ENCODE data around the gene TIMM44.
"Not testable (repeated sequence)": the region's sequence is repeated elsewhere in the genome, so short reads cannot be mapped to it uniquely, and the experiment has no call there.

The TIMM44 gene

DNA sequence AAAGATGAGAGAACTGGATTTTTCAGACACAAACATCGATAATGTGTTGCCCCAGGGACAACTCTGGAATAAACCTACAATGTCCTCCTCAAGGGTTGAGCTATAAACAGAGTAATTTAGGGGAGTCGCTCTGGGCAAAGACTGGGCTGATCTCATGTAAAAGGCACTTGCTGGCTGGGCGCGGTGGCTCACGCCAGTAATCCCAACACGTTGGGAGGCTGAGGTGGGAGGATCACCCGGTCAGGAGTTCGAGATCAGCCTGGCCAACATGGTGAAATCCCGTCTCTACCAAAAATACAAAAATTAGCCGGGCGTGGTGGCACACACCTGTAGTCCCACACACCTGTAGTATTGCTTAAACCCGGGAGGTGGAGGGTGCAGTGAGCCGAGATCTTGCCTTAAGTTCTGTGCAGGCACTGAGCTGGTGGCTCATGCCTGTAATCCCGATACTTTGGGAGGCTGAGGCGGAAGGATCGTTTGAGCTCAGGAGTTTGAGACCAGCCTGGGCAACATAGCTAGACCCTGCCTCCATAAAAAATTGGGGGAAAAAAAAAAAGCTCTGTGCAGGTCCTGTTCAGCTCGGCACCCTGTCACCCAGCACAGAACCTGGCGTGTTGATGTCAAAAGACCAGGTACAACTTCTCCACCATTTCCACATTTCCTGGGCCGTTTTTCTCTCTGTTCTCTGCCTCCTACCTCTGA lies 1.4 kb downstream of the TIMM44 start:
- no peak for DNase-seq

DNA sequence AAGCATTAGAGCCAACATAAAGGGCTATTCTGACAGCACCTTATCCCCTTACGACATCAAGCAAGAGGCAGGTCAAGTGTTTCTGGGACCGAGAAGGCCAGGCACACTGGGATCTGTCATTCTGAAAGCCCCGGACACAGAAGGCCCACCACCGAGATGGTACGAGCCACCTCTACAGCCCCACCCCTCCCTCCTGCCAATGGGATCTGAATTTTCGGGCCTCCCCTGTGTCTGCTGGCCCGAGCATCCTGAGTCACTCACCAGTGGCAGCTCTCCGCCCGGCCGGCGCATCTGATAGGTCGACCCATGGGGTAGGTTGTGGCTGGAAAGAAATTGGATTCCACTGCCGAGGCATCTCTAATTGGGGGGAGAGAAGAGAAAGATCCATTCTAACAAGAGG lies 2.6 kb downstream of the TIMM44 start:
- DNase-seq, result no peak

DNA sequence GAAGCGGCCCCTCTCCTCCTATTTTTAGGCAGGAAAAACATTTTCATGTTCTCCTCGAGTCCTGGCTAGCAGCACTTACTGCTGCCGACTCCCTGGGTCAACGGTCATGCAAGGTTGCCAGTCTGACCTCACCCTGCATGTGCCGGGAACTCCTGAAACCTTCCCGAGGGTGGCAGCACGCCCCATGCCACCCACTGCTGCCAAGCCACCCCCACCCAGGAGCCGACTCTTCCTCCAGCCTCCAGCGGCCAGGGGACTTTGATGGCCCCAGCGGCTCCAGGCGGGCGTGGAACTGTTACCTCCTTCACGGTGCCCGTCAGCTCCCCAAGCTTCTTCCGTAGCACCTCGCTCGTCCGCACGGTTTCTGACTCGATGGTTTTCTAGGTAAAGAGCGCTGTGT lies 8.7 kb downstream of the TIMM44 start:
- DNase-seq, result no peak

DNA sequence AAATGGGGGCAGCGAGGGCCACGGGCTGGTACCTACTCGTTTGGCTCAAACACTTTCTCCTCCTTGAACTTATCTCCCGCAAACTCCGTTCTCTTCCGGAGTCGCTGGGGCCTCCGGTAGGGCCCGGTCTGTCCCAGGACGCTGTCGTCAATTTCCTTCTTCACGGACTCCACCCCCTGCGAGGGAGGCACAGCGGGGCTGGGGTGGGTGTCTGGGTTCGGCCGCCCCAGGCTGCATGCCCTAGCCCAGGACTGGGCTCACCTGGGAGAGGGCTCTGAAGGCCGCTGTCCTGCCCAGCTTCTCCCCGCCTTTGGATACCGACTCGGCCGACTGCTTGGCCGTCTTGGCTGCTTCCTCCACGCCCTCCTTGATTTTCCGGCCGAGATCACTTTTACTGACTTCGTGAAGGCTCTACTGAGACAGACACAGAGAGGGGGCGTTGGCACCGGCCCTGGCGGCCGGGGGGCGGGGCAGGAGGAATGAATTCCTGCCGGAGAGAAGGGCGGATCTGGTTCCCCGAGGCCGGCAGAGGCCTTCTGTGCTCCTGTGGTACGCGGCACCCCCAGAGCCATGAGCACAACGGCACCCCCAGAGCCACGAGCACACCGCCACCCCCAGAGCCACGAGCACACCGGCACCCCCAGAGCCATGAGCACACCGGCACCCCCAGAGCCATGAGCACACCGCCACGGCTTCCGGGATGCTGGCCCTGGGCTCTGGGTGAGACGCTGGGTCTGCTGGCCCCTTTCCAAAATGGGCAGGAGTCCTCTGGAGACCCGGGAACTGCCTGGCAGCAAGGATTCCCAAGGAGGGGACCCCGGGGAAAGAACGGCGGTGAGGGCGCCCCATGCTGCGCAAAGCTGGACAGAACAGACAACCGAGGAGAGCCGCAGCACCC lies 9.4 kb downstream of the TIMM44 start:
- no peak for DNase-seq

DNA sequence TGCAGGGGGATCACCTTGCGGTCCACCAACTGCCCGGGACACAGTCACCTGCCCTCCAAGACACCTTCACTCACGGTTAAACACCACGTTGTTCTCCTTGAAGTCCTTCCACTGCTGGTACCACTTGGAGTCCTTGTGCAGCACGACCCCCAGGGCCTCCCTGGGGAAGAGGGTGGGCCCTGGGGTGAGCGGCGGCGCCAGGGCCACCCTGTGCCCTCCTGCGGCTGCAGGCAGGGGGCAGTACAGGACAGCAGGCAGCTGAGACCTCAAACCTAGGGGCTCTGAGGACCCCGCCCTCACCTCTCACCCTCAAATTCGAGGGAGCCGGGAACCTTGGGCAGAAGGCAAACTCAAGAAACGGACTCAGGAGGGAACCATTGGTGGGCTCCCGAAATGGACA lies 10.1 kb downstream of the TIMM44 start:
- no peak for DNase-seq

DNA sequence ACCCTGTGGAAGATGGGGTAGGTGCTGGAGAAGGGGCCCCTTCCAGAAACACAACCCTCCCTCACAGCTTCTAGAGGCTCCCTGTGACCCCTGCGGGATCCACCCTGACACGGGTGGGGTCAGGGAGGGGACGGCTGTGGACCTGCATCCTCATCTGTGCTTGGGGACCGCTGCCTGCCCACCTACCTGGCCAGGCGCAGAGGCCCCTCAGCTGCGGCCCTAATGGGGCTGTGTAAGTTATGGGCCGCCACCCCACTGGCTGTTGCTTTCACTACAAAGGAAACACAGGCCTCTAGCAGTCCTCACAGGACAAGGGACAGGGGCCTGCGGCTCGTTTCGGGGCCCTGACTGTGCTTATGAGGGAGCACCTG lies 10.6 kb downstream of the TIMM44 start:
- no peak for DNase-seq

DNA sequence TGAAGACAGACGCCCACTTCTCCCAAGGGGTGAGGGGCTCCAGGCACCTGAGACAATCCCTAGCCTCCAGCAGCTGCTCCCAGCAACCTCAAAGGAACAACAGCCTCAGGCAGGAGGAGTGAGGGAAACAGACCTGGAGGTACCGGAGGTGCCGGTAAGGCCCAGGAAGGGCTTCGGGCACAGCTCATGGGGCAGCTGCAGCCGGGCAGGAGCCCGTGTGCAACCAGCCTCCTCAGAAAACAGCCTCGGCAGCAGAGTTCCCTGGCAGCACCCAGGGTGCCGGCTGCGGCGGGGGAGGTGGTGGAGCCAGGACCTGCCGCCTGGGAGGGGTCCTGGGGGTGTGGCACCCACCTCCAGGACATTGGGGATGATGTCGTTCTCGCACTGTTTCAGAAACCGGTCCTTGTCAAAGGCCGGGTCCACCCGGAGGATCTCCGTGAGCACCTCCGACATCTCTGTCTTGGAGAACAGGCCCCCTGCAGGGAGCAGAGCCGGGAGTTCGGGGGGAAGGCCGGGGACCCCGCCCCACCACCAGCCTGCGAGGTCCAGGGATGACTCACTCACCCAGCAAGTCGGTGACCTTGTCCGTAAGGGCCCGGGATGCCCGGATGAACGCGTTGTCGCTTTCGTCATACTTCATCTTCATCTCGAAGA lies 11.1 kb downstream of the TIMM44 start:
- DNase-seq, result no peak

DNA sequence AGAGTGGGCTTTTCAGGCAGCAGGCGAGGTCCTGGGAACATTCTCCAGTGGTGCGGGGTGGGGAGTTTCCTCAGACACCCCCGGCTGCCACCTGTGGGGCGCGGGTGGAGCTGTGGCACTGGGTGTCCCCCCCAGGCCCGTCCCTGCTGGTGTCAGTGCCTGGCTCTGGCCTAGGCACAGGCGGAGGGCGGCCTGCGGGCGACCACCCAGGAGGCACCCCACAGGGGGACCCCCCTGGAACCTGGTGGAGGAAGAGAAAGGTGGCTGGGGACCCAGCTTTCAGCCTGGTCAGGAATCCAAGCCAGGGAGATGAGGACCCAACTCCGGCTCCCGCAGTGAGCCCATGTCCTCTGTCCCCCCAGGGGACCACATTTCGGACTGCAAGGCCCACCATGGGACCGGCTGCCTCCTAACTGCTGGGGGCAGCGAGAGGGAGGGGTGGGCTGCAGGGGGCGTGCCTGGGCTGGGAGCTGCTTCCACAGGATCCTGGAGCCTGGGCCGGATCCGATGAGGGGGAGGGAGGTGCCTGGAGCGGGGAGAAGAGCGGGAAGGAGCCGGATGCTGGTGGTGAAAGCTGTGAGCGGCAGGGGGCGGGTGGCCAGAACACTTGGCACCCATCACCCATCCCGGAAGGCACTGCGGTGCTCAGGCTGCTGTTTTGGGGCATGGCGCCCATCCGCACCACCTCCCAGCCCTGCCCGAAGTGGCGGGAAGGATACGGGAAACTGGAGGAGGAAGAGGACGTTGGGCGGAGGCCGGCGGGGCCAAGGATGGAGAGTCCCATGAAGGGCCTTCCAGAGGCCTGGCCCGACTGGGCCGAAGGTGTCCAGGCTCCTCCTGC lies 12.0 kb downstream of the TIMM44 start:
- no peak for DNase-seq

DNA sequence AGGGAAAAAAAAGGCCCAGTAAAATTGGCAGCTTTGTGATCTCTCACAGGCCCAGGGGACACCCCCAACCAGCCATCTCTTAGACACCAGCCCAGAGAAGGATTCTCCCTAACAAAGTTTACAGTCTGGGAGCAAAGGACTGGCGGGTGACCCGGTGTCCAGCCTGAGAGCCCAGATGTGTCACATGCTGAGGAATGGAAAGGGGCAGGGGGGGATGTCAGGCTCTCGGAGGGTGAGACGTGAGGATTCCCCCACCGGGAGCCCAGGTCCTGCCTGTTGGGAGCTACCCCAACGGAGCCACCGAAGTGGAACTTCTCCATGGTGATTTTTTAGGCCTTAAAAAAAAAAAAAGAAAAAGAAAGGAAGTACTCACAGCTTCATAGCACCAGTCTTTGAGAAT lies 12.7 kb downstream of the TIMM44 start:
- no peak for DNase-seq

DNA sequence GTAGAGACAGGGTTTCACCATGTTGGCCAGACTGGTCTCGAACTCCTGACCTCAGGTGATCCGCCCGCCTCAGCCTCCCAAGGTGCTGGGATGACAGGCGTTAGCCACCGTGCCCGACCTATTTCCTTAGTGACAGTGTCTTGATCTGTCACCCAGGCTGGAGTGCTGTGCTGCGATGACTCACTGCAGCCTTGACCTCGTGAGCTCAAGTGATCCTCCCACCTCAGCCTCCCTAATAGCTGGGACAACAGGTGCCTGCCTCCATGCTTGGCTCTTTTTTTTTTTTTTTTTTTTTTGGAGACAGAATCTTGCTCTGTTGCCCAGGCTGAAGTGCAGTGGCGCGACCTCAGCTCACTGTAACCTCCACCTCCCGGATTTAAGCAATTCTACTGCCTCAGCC lies 13.4 kb downstream of the TIMM44 start:
- DNase-seq, result not testable (repeated sequence)

DNA sequence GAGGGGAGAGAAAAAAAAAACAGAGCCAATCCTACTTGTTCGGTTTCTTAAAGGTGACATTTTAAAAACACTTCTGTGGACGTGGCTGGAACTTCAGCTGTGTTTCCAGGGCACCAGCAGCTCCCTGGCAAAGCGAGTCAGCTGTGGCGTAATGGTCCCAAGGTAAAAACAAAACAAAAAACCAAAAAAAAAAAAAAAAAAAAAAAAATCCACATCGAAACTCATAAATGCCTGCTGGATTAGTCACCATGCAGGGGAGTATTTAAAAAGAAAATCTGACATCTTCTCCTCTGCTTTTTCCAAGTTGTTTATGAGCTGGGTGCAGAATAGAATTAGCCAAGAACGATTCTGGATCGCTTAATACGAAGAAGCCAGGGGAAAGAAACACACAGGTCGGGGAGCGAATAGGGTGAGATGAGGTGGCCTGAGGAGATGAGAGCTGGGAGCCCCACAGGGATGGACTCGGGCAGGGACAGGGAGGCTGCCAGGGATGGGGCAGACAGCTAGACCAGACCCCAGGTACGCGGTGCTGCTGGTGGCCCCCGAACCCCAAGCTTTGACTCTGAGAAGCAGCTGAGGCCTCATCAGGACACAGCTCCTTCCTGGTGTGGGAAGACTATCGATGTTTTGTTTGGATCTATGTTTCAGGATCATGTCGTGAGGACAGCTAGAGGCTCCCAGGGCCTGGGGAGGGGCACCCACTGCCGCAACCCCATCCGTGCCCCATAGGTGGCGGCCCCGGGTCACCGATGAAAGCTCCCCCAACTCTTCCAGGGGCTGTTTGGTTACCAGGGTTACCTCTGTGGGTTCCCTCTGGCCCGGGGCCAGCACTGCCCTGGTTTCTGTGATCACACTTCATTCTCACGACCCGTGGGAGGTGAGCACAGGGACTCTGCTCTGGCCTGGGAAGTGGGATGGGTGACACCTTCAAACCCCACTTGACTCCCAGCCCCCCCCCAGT lies 14.4 kb downstream of the TIMM44 start:
- peak; percentile 44 to 51 for DNase-seq

DNA sequence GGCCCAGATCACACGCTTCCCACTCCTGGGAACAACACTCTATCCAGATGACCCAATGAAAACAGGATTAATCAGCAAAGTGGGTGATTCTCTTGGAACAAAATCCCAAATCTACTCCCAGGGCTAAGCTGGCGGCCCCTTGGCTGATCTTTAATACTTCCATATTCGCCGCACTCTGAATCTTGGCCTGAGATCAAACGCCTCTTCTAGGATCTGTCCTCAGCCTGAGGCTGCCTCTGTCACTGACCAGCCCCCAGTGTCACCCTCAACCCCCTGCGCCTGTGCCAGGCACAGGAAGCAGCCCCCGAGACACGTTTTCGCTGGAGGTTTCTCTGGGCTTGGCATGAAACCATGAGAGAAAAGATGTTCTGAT lies 15.1 kb downstream of the TIMM44 start:
- no peak for DNase-seq

DNA sequence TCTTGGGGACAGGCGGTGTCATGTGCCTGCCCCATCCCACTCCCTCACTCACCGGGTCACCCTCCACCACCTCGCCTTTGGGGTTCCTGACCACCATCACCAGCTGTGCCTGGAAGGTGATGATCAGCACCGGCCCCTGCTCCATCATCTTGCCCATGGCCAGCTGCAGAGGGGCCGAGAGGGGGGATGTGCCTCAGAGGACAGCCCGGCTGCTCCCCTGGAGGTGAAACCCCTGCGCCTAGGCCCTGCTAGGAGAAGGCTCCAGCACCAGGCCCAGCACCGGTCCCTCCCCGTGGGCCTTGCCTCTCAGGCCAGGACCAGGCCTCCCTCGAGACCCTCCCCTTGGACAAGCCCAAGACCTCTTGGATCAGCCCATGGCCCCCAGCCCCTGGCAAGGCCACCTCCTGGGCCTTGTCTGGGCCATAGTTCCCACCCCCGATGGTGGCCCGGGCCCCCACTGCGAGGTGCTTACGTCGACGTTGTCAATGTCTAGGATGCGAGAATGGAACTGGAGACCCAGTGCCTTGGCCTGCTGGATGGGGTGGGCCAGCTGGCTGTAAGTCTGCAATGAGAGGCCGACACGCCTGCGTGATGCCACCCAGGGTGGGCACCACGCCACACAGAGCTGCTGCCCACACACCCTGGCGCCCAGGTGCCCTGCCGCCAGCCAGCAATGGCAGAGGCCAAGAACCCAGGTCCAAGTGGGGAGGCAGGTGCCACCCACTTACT lies 15.7 kb downstream of the TIMM44 start:
- DNase-seq, result no peak

DNA sequence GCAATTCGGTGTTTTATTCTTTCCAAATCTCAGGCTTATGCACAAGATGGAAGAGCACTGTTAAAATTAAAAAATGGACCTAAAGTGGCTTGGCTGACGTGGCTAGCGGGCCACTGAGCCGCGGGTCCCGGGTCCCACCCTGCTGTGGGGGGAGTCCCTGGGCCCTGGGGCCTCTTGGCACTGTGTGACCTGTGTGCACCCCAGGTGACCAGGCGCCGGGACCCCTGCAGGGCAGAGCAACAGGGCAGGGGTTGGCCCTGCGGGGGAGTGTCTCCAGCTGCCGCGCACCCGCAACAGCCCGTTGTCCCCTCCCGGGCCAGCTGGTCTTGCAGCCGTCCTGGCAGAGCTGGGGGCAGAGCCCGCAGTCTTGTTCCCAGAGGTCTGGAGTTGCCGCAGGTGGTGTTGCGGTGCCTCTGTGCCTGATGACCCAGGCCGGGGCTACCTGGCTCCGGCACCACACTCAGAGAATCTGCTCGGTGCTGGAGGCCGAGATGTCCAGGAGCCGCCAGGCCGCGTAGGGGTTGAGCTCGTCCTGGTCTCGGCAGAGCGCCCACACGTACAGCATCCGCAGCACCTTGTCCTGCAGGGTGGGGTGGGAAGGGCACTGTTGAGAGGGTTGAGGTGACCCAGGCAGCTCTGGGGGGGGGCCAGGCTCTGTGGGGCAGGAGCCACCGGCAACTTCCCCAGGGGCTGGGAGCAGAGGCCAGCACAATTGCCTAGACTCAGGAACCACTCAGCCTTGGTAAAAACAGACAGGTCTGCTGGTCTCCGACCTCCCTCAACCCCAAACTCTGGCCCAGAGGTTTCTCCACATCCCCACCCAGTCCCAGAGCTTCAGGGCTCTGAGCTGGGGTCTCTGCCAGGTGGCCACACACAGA lies 16.5 kb downstream of the TIMM44 start:
- no peak for DNase-seq

DNA sequence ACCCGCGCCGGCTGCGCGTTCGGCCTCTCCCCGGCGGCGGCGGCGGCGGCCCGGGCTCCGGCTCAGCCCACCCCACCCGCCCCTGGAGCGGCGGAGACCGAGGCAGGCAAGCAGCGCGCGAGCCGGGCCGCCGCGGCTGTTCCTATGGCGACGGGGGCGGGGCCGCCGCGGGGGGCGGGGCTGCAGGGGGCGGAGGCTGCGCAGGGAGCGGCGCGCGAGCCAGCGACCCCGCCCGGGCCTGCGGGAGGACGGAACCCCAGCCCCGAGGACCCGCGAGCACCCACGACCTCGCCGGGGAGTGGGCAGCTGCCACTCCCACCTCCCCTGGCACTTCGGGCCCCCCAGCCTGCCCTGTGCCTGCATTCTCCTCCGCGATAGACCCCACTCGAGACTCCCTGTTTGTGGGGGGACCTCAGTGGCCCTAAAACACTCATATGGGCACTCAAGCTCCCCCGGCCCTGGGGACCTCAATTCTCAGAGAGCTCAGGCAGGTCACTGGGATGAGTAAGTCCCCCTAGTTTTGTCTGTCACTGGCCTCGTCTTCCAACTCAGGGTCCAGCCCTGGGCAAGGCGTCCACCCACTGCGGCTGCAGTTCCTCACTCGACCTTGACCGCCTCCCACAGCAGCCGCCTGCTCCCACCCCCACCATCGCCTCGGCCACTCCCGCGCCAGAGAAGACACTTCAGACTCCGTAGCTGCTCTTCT lies 17.3 kb downstream of the TIMM44 start, which contains the start of gene CTXN1:
CTXN1 (minus strand) TSS at position 115 of the 706 bp plus-strand sequence. CDS start 597 bp downstream, outside the sequence.
- DNase-seq, result peak; percentile 75 to 81

DNA sequence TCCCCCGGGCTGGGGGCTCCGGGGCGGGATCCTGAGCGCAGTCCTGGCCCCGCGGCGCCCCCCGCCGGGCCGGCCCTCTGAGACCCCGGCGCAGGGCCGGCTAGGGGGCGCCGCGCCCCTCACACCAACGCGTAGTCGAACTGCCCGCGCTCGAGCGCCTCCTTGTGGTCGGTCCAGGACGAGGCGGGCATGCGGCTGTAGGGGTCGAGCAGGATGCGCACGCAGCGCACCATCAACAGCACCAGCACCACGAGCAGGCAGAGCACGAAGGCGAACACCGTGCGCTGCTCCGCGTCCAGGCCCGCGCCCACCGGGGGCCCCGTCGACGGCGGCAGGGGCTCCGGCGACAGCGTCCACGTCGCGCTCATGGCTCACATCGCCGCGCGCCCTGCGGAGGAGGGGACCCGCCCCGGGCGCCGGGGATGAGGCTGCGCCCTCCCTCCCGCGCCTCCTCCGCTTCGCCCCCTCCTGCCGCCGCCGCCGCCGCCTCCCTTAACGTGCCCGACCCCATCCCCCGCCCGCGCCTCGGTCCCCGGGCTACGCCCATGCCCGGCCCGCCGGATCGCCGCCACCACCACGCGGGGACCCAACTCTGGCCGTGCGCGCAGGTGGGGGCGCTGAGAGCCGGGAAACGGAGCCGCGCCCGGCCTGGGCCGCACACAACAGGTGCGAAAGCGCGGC lies 18.2 kb downstream of the TIMM44 start:
- DNase-seq, result peak; percentile 74 to 81

DNA sequence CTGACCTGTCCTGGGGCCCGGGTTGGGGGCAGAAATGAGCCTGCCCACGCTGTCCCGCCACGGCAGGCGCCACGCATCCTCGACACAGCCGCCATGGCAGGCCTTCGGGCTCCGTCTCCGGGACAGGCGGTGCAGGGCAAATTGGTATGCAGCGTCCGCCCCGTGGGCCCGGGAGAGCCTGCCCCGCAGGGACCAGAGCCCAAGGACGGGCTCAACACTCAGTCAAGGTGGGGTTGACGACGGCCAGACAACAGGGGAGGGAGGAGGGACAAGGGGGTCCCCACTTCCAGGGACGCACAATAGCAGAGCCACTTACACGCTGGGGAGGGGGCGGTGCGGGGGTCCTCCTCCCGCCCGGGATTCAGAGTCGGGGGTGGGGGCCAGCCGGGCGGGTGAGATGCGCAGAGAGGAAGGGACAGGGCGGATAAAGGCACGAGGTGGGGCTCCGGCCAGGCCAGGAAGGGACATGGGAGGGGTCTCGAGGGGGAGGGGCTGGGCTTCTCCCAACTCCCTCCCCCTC lies 18.8 kb downstream of the TIMM44 start:
- no peak for DNase-seq

DNA sequence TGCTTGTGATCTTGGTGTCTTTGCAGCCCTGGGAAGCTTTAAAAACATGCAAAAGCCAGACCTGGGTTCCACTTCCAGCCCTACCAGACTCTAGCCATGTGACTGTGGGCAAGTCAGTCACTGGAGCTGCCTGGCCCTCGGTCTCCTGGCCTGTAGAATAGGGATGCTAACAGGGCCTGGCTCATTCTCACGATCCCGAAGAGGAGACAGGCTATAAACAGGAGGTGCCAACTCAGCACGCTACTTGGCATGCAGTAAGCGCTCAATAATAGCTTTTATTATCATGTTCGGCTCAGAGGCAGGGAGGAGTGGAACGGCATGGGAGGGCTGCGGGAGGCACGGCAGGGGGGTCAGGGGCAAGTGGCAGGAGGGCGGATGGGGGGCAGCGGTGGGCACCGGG lies 19.2 kb downstream of the TIMM44 start:
- DNase-seq, result no peak

All from stimulated activated CD4-positive, alpha-beta T cell treated with anti-CD3 and anti-CD28 coated beads, Interleukin-2, amount 100 ng/mL, for 48 hours (primary cell).